Smooth muscle cell (in vitro differentiated cells): ENCODE results near the gene TNFAIP8L1. TPM values are rescaled to one million over a fixed set of nuclear protein-coding genes. Genes with fewer than 3 reads are reported as not detected.
A peak's percentile ranks its signal among the peaks of the same experiment; 100 is the strongest.

Experiments
- DNase-seq: peaks from one replicate; lab custom pipeline; 2025; ENCODE audit not compliant: unreplicated experiment; lab: John Stamatoyannopoulos, UW
- H2AFZ ChIP-seq: fragments of 200-600 bp; sonication (generic); 2 replicates; pipeline ENCODE4 v1.6.0; 2016; ENCODE audit warnings: antibody characterized with exemption, low read depth, mild to moderate bottlenecking
- H3F3A ChIP-seq: fragments of 200-600 bp; sonication (generic); 2 replicates; pipeline ENCODE4 v1.6.0; 2017; ENCODE audit warnings: antibody characterized with exemption, low read depth
- H3K27ac ChIP-seq: fragments of 200-600 bp; sonication (generic); 2 replicates; pipeline ENCODE4 v1.5.1; 2016; ENCODE audit warnings: low read depth, mild to moderate bottlenecking
- H3K27me3 ChIP-seq: fragments of 200-600 bp; sonication (generic); 2 replicates; pipeline ENCODE4 v1.6.1; 2016; ENCODE audit warnings: low read depth, mild to moderate bottlenecking
- H3K36me3 ChIP-seq: fragments of 200-600 bp; sonication (generic); 2 replicates; pipeline ENCODE4 v1.5.1; 2016; ENCODE audit warnings: low read depth
- H3K4me1 ChIP-seq: fragments of 200-600 bp; sonication (generic); 2 replicates; pipeline ENCODE4 v1.5.1; 2016; ENCODE audit warnings: low read depth
- H3K4me2 ChIP-seq: fragments of 200-600 bp; sonication (generic); 2 replicates; pipeline ENCODE4 v1.6.0; 2016; ENCODE audit warnings: mild to moderate bottlenecking
- H3K4me3 ChIP-seq: fragments of 200-600 bp; sonication (generic); 2 replicates; pipeline ENCODE4 v1.5.1; 2016; ENCODE audit warnings: mild to moderate bottlenecking
- H3K79me2 ChIP-seq: fragments of 200-600 bp; sonication (generic); 2 replicates; pipeline ENCODE4 v1.6.0; 2016; ENCODE audit warnings: low read depth, mild to moderate bottlenecking
- H3K9ac ChIP-seq: fragments of 200-600 bp; sonication (generic); 2 replicates; pipeline ENCODE4 v1.6.0; 2016; ENCODE audit warnings: low read depth
- H3K9me3 ChIP-seq: fragments of 200-600 bp; sonication (generic); replicated peaks from 2 replicates; pipeline ENCODE4 v1.5.1; 2016; ENCODE audit warnings: low read depth
- H4K20me1 ChIP-seq: fragments of 200-600 bp; sonication (generic); 2 replicates; pipeline ENCODE4 v1.6.0; 2016; ENCODE audit warnings: low read depth
- CTCF ChIP-seq: fragments of 200-600 bp; sonication (generic); IDR thresholded peaks from 2 replicates; pipeline ENCODE4 v1.5.1; 2017; ENCODE audit warnings: borderline replicate concordance, mild to moderate bottlenecking, antibody characterized with exemption; ENCODE audit not compliant: insufficient read depth, poor library complexity, severe bottlenecking
- WGBS: methylation state at CpG from one replicate; pipeline ENCODE4 v1.1.7; 2016; ENCODE audit warnings: low lambda C conversion rate; 5-methylcytosine and 5-hydroxymethylcytosine counted together
- polyA plus RNA-seq: library from polyadenylated mRNA; unstranded; fragments of >200 nt; fragmentation: Nextera tagmentation; extraction: Ambion mirVana; gene quantifications from 2 replicates; pipeline ENCODE4 v1.2.1, GENCODE V29; 2016
- total RNA-seq: library from RNA; depleted of rRNA; stranded (reverse); fragments of >200 nt; gene quantifications from 2 replicates; pipeline ENCODE4 v1.2.3, GENCODE V29; 2014

TNFAIP8L1 gene
- total and polyA plus RNA-seq, 2 experiments from 2014 or later = 2.2 to 5.2 TPM

GRCh38 chr19:4609878-4610511, 29.3 kb upstream of the TNFAIP8L1 start:
- peaks cover 5% of the 10 kb centered on the region for H3K4me1 ChIP-seq
- no peaks in the 10 kb centered on the region for H3K9me3 ChIP-seq
- no peaks in the 10 kb centered on the region for H3F3A ChIP-seq
- no peak for DNase-seq
- no peak for TF ChIP-seq CTCF
- no peaks in the 10 kb centered on the region for H4K20me1 ChIP-seq
- 38% methylated on average over 12 of the region's 15 CpGs for WGBS
- H3K27me3 ChIP-seq = no peaks in the 10 kb centered on the region
- H3K27ac ChIP-seq = no peak overlapping the region
- H3K79me2 ChIP-seq = no peaks in the 10 kb centered on the region
- no peak overlapping the region for H3K4me2 ChIP-seq
- H2AFZ ChIP-seq = peak overlapping the region; percentile 30
- no peak overlapping the region for H3K4me3 ChIP-seq
- H3K36me3 ChIP-seq = no peaks in the 10 kb centered on the region
- H3K9ac ChIP-seq = no peak overlapping the region

- no peak overlapping the region for H2AFZ ChIP-seq
- H3F3A ChIP-seq = no peaks in the 10 kb centered on the region
- no peak overlapping the region for H3K4me3 ChIP-seq
- no peak overlapping the region for H3K9ac ChIP-seq
- no peak for DNase-seq
- H3K79me2 ChIP-seq = no peaks in the 10 kb centered on the region
- no peaks in the 10 kb centered on the region for H4K20me1 ChIP-seq
- H3K4me1 ChIP-seq = peaks cover 5% of the 10 kb centered on the region
- no peaks in the 10 kb centered on the region for H3K9me3 ChIP-seq
- H3K27me3 ChIP-seq = peaks cover 5% of the 10 kb centered on the region
- 95% methylated on average over 8 of the region's 8 CpGs for WGBS
- no peak overlapping the region for H3K27ac ChIP-seq
- no peaks in the 10 kb centered on the region for H3K36me3 ChIP-seq
- H3K4me2 ChIP-seq = no peak overlapping the region
- no peak for TF ChIP-seq CTCF
These were observed 26.0 kb upstream of the TNFAIP8L1 start for GRCh38 chr19:4613254-4613751.

GRCh38 chr19:4618019-4618418, 21.3 kb upstream of the TNFAIP8L1 start:
- no peaks in the 10 kb centered on the region for H3K9me3 ChIP-seq
- H3K4me1 ChIP-seq = no peaks in the 10 kb centered on the region
- no peaks in the 10 kb centered on the region for H3K36me3 ChIP-seq
- H3K4me3 ChIP-seq = no peak overlapping the region
- no peaks in the 10 kb centered on the region for H3K79me2 ChIP-seq
- peaks cover 5% of the 10 kb centered on the region for H3K27me3 ChIP-seq
- no peak overlapping the region for H3K27ac ChIP-seq
- no peak overlapping the region for H2AFZ ChIP-seq
- no peaks in the 10 kb centered on the region for H3F3A ChIP-seq
- TF ChIP-seq CTCF = no peak
- no peaks in the 10 kb centered on the region for H4K20me1 ChIP-seq
- WGBS = 57% methylated on average over 4 of the region's 6 CpGs
- H3K4me2 ChIP-seq = no peak overlapping the region
- H3K9ac ChIP-seq = no peak overlapping the region
- no peak for DNase-seq

GRCh38 chr19:4619668-4620294, 19.5 kb upstream of the TNFAIP8L1 start:
- WGBS = 88% methylated on average over 17 of the region's 17 CpGs
- no peak overlapping the region for H3K27ac ChIP-seq
- no peaks in the 10 kb centered on the region for H3K36me3 ChIP-seq
- no peaks in the 10 kb centered on the region for H4K20me1 ChIP-seq
- H3K79me2 ChIP-seq = no peaks in the 10 kb centered on the region
- no peaks in the 10 kb centered on the region for H3K9me3 ChIP-seq
- DNase-seq = no peak
- H3F3A ChIP-seq = no peaks in the 10 kb centered on the region
- no peak overlapping the region for H3K4me3 ChIP-seq
- peaks cover 5% of the 10 kb centered on the region for H3K27me3 ChIP-seq
- no peak overlapping the region for H3K4me2 ChIP-seq
- TF ChIP-seq CTCF = no peak
- no peaks in the 10 kb centered on the region for H3K4me1 ChIP-seq
- H2AFZ ChIP-seq = no peak overlapping the region
- H3K9ac ChIP-seq = no peak overlapping the region
